Stromal cell of bone marrow (primary cell): Measurements from ENCODE around the gene KDM4E.
"Not testable (repeated sequence)": the region's sequence is repeated elsewhere in the genome, so short reads cannot be mapped to it uniquely, and the experiment has no call there.

Experiments
- DNase-seq: peaks from one replicate; pipeline ENCODE4 v3.0.0-alpha.2; 2012; ENCODE audit warnings: low read depth

Gene KDM4E

DNA sequence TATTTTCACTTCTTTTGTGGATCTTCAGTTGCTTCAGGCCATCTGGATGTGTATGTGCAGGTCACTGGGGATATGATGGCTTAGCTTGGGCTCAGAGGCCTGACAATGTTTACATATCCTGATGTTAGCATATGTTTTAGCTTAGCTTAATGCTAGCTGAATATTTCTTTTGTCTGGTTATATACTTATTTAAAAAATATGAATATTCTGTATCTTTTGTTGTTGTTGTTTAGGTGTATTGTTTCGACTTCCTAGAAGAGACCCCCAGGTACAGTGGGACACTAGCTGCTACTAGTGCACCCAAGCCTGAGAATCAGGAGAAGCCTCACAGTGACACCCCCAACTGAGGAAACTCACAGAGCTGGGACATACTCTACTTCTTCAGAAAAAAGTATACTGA, at the start of gene KDM4E:
Gene KDM4E, plus strand, starts transcription at position 301 of the 400 bp plus-strand sequence. CDS start 300 bp downstream, outside the sequence.
- DNase-seq, result no peak

DNA sequence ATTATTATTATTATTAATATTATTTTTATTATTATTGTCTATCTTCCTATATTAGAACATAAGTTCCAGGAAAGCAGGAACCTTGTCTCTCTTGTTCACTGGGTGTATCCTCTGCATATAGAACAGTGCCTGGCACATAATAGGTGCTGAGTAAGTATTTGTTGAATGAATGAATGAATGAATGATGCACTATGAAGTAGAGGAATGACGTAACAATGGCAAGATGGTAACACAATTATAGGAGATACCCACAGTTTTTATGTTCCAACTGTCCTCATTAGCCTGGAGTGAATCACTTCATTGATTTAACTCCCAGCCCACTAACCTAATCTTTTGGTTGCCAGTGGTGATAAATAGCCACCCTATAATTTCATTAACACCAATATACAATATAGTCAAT, 49.5 kb upstream of the KDM4E start:
- DNase-seq, result no peak

DNA sequence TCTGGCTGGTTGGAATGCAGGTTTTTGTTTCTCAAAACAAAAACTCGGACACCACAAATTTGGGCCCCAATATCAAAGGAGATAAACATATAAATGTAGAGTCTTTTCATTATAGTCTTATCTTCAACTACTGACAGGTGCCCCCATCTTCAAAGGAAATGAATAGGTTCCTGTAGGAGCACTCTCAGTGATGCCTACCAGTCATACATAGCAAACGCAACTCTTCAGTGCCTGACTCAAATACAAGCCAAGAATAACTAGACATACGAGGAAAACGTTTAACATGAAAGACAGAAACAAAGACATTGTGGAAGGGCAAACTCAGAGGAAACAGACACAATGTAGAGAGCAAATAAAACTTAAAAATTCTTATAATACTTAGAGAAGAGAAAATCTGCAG, 37.7 kb upstream of the KDM4E start:
- DNase-seq, result no peak

DNA sequence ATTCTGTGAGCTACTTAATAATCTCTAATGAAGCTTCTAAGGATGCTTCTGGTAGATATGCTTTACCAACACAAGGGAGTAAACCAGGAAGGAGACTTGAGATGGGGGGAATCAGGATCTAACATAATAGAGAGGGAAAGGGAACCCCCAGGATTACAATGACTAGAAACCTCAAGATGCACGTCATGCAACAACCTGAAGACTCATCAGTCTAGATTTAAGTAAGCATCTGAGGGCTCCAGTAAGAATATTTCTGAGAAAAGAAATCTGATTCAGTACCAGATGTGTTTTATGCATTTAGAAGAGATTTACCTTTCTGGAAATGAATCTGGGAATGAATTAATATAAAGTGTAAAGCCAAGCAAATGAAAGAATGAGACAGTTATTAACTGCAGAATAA, 36.3 kb upstream of the KDM4E start:
- DNase-seq, result no peak

DNA sequence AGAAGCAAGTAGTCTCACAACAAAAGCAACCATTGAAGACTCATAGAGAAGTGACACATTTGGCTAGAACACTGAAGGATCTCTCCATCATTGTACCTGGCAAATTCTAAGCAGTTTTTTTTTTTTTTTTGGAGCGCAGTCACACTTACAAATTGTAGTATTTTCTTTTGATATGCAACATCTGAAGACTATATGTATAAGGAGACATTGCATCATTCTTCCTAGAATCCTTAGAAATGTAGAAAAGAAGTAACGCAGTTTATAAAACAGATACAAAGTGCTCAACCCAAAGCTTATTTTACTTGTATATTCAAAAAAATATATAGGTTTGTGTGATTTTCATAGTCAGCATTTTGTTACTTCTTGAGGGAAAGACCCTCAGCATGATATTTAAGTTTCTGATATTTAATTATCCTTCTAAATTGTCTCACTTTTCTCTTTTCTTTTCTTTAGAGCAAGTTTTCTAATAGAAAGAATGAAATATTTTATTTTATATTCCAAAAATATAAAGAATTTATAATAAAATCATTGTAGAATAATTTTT, 31.6 kb upstream of the KDM4E start:
- DNase-seq, result no peak

DNA sequence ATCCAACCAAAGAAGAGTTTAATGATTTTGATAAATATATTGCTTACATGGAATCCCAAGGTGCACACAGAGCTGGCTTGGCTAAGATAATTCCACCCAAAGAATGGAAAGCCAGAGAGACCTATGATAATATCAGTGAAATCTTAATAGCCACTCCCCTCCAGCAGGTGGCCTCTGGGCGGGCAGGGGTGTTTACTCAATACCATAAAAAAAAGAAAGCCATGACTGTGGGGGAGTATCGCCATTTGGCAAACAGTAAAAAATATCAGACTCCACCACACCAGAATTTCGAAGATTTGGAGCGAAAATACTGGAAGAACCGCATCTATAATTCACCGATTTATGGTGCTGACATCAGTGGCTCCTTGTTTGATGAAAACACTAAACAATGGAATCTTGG, 27.6 kb upstream of the KDM4E start:
- no peak for DNase-seq

DNA sequence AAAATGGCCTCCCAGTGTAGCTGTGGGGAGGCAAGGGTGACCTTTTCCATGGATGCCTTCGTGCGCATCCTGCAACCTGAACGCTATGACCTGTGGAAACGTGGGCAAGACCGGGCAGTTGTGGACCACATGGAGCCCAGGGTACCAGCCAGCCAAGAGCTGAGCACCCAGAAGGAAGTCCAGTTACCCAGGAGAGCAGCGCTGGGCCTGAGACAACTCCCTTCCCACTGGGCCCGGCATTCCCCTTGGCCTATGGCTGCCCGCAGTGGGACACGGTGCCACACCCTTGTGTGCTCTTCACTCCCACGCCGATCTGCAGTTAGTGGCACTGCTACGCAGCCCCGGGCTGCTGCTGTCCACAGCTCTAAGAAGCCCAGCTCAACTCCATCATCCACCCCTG, 26.8 kb upstream of the KDM4E start:
- DNase-seq, result no peak

DNA sequence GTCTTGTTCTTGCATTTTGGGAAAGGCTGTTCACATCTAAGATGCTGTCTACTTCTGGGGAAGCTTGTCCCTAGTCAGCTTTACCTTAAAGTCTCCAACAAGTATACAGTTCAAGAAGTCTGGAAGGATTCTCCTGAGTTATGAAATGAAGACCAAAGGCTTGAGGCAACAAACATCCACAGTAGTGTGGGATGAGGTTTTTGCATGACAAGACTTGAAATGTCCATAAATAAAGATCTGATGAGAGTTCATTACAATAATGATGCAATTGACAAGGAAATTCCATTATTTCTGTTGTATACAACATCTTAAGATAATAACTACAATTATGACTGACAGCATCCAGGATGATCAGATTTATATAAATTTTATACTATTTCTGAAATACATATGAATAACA, 21.3 kb upstream of the KDM4E start:
- no peak for DNase-seq

DNA sequence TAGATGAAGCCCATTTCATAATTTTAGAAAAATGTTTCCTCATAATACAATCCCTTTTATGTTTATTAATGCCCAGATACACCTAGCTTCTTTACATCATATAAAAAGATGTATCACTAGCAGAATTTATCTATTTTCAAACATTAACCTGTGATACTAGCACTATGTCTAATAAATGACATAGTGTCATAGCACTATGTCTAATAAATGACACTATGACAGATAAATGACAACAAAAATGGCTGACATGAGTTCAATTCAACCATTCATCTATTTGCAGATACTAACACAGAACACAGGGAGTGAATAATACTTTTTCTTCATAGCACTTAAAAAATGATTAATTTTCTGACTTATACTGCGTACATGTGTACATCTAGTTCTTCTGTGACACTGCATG, 19.4 kb upstream of the KDM4E start:
- no peak for DNase-seq

DNA sequence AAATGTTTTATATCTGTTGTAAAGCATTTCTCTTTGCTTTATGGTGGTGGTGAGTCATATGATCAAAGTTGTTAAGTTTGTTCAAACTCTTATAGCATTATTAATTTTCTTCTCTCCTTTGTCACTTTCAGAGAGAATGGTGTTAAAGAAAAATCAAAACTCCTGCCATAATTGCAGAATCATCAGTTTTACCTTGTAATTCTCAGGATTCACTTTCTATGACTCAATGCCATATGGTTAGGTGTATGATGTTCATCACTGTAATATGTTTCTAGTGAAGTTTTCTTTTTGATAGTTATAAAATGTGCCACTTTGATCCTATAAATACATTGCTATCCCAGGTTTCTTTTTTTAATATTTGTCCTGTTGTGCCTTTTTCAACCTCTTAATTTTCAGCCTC, 13.7 kb upstream of the KDM4E start:
- no peak for DNase-seq

DNA sequence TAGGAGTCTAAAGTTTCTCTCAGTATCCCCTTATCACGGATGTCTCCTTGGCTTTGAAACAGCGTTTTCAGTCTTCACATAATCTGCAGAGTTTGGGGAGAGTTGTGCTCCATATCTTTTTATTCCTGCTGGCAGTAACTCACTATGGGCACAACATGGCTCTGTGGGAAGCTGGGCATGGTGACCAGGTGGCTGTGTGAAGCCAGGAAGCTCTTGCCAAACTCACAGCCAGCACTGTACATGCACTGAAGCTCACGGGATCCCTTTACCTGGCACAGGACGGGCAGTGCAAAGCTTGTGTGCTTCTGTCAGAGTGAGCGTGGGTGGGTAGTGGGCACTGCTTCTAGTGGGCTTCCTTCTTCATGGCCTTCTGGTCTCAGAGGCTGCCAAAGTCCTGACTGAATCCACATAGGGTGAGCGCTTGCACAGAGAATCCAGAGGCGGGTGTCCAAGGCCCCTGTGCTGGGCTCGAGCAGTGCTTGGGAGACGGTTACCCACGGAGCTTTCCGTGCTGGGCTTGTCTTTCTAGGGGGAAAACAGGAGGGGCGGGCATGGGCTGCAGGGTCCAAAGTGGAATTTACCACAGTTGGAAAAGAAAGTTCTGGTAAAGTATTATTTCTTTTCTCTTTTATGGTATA, 10.8 kb upstream of the KDM4E start:
- DNase-seq, result no peak

DNA sequence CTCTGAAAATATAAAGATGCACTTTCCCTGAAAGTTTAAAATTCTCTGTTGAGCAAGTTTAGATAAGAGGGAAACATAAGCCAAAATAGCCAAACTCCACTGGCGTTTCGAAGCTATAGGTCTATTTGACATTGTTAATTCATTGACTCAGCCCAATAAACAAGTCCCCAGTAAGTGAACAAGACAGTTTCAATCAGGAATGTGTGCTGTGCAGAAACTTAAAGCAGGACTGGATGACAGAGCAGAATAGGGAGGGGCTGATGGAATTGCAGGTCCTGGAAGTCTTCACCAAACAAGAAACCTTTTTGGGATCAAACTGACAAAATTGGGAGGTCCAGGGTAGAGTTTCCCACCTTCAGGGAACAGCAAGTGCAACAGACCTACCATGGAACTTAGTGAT, 8.9 kb upstream of the KDM4E start:
- DNase-seq, result no peak

DNA sequence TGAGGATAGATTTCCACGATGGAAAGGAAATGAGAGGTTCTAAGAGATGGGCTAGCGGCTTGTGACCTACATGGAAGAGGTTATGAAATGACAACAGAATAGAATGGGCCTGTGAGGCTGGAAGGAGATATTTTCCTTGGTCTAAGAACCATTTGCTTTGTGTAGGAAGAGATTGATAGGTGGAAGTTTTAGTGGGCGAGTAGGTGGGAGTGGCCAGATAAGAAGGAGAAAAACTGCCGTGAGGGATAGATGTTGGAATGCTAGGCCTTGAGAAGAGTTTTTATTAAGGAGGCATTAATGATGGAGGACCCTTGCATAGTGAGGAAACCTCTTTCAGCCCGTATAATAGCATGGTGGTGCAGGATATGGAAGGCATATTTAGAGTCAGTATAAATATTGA, 3.6 kb upstream of the KDM4E start:
- not testable (repeated sequence) for DNase-seq

DNA sequence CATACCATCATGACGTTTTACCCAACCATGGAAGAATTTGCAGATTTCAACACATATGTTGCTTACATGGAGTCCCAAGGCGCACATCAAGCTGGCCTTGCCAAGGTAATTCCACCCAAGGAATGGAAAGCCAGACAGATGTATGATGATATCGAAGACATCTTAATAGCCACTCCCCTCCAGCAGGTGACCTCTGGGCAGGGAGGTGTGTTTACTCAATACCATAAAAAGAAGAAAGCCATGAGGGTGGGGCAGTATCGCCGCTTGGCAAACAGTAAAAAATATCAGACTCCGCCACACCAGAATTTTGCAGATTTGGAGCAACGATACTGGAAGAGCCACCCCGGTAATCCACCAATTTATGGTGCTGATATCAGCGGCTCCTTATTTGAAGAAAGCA, 536 bp downstream of the KDM4E start:
- DNase-seq, result not testable (repeated sequence)

DNA sequence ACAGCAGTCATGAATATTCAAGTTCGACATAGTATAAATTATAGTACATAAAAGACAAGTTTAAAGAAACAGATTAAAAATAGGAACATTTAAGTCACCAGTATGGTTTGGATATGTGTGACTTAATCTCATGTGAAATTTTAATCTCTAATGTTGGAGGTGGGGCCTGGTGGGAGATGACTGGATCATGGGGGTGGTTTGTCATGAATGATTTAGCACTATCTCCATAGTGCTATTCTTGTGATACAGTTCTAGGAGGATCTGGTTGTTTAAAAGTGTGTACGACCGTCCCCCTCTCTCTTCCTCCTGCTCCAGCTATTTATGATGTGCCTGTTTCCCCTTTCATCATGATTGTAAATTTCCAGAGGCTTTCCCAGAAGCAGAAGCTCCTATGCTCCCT, 3.3 kb downstream of the KDM4E start:
- no peak for DNase-seq

DNA sequence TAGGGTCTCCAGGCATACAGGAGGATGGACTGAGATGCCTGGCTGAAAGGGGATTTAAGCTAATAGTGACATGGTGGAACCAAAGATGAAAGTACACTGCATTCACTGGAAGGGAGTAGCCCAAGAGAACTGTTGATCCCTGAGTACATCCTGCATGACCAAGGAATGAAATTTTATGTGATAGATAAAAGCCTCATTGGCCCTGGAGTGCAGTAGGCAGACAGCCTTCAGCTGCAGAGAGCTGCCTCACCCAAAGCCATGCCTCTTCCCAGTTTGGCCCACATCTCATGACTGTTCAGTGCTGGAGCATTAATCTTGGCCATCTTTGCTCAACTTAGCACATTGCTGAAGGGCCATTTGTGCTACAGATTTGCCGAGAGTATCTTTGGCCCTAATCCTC, 8.0 kb downstream of the KDM4E start:
- no peak for DNase-seq

DNA sequence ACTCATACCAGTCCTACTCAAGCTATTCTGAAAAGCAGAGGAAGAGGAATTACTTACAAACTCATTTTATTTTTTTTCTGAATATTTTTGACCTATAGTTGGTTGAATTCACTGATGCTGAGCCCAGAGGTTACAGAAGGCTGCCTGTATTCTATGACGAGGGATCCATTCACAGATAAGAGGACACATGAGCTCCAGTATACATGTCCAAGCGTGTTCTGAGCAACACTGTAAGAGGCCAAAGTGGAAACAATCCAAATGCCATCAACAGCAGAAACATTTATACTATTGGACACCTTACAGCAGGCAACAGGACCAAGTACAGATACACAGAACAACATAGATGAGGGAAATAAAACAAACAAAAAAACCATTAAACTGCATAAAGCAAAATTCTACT, 10.3 kb downstream of the KDM4E start:
- no peak for DNase-seq

DNA sequence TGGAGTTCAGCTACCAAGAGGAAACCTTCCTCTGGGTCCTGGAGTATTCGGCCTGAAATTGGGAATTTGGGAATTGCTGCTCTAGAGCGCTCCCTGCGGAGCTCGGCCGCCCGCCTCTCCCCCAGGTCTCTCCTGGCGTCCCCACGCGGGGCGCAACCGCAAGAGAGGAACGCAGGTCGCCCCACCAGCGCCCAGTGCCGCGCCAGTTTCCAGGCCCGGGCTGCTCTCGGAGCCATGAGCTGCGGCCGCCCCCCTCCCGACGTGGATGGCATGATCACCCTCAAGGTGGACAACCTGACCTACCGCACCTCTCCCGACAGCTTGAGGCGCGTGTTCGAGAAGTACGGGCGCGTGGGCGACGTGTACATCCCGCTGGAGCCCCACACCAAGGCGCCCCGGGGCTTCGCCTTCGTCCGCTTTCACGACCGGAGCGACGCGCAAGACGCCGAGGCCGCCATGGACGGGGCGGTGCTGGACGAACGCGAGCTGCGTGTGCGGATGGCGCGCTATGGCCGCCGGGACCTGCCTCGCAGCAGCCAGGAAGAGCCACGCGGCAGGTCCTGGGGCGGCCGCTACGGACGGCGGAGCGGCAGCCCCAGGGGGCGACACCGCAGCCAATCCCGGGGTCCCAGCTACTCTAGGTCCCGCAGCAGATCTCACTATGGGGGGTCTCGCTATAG, 12.4 kb downstream of the KDM4E start:
- DNase-seq, result not testable (repeated sequence)

DNA sequence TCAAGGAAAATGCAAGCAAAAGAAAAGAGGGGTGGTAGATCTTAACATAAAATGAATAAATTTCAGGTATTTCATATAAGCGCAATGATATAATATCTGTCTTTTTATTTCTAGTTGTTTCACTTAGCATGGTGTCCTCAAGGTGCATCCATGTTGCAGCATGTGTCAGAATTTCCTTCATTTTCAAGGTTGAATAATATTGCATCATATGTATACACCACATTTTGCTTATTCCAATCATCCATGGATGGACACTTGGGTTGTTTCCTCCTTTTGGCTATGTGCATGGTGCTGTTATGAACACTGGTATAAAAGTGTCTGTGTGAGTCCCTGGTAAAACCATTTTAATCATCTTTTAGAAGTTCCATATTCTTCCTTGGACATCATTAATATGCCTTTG, 17.2 kb downstream of the KDM4E start:
- DNase-seq, result no peak

DNA sequence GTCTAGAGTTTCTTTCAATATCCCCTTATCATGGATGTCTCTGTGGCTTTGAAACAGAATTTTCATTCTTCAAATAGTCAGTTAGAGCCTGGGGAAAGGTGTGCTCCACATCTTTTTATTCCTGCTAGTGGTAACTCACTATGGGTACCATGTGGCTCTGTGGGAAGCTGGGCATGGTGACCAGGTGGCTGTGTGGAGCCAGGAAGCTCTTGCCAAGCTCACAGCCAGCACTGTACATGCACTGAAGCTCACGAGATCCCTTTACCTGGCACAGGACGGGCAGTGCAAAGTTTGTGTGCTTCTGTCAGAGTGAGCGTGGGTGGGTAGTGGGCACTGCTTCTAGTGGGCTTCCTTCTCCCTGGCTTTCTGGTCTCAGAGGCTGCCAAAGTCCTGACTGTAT, 17.8 kb downstream of the KDM4E start:
- no peak for DNase-seq

DNA sequence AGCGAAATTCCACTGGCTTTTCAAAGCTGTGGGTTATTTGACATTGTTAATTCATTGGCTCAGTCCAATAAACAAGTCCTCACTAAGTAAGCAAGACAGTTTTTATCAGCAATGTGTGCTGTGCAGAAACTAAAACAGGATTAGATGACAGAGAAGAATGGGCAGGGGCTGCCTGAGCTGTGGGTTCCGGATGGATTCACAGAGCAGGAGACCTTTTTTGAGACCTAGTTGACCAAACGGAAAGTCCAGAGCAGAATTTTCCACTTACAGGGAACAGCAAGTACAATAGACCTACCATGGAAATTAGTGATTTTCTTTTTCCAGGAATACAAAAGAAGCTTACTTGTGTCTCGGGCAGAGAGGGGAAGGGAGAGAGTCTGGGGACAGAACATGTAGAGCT, 19.0 kb downstream of the KDM4E start:
- no peak for DNase-seq

DNA sequence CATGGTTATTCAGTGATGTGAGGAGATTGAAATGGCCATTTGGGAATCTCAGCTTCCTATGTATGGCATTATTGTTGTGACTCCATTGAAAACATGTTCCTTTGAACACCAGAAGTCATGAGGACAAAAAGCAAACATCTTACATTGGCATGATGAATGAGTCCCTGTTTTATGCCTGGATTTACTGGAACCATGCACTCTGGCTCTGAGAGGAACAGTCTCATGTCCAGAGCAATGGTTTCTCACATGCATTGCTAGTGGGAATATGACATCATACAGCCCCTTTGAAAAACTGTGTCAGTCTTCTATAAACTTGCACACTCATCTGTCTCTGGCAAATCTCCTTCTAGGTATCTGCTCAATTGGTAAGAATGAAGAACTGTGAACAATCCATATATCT, 20.8 kb downstream of the KDM4E start:
- DNase-seq, result no peak

DNA sequence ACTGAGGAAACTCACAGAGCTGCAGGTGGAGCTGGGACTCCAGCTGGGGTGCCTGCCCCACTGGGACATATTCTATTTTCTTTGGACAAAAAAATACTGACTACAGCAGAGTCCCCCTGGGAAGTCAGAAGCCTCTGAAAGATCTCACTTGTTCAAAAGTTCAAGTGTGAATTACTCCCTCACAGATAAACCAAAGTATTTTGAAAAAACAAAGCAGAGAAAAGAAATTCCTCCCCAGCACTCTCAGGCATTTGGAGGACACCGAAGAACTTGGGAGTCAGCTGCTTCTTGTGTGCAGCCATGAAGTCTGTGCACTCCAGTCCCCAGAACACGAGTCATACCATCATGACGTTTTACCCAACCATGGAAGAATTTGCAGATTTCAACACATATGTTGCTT, 24.1 kb downstream of the KDM4E start, which contains the start of gene KDM4F:
Gene KDM4F, plus strand, starts transcription at position 301 of the 400 bp plus-strand sequence.
- DNase-seq, result not testable (repeated sequence)
